MV-4-11 (cell line): Measurements from ENCODE around the gene RPL22.
A peak's percentile ranks its signal among the peaks of the same experiment; 100 is the strongest.
"Not testable (repeated sequence)": the region's sequence is repeated elsewhere in the genome, so short reads cannot be mapped to it uniquely, and the experiment has no call there.

Experiments used
- DNase-seq: peaks from one replicate; lab custom pipeline; 2025; lab: John Stamatoyannopoulos, UW

RPL22 gene

GRCh38 chr1:6233376-6233775, 34.0 kb upstream of the RPL22 start:
- DNase-seq, result no peak

GRCh38 chr1:6225651-6226050, 26.3 kb upstream of the RPL22 start:
- no peak for DNase-seq

GRCh38 chr1:6224718-6225117, 25.3 kb upstream of the RPL22 start:
- no peak for DNase-seq

DNA sequence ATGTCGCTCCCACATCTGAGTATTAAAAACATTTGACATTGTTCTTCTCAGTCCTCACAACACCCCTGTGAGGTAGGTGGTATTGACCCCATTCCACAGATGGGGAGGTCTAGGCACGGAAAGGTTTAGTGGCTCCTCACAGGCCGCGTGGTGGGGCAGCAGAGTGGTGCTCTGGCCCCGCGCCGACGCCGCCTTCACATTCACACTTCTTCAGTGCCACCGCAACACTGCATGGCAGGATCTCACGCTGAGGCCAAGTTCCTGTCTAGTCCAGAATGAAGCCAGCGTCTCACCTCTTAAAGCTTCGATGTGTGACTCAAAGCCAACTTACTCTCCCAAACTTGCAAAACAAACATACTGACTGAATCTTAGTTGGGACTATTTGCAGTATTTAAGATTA, 24.2 kb upstream of the RPL22 start:
- no peak for DNase-seq

- DNase-seq, result no peak
Observed at GRCh38 chr1:6222636-6223035, 23.2 kb upstream of the RPL22 start.

DNA sequence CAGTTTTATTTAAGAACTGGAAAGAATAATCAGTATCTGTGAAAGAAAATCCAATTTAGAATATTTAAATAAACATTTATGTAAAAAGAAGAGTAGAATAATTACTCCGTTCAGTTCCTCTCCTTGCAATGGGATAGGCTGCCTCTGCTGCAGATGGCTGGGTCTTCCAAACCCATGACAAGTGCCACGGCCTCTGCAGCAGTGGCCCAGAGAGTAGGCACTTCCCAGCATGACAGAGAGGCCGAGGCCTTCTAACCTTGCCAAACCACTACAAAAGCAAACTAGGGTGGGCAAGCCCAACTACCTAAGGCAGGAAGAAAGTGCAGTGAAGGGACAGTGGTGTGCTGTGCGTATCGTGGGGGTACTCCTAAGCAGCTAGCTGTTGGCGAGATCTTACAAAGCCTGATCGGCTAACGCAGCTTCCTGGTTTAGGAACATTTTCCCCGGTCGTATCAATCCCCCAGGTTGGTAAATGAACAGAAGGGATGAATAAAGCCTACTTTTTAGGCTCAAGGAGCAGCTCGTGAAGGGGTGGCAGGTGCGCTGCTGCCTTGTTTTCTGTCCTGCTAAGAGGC, 21.9 kb upstream of the RPL22 start:
- no peak for DNase-seq

DNA sequence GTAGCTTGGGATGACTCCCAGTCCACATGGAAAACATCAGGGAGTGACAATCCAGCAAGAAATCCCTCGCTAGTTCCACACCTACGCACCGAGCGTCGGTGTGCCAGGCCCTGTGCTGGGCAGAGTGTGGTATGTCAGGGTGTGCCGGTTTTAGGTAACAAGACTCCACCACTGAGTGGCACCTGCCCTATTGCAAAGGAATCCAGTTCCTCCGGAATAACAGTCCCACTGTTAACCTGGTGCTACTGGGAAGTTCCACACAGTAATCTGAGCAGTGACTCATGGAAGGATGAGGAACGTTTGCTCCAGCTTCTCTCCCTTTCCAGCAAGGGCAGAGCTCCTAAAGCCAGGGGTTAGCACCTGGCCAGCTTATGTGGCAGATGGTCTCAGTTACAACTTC, 20.8 kb upstream of the RPL22 start:
- DNase-seq, result no peak

GRCh38 chr1:6219641-6220040, 20.2 kb upstream of the RPL22 start:
- not testable (repeated sequence) for DNase-seq

GRCh38 chr1:6218375-6219164, 19.2 kb upstream of the RPL22 start:
- no peak for DNase-seq

DNA sequence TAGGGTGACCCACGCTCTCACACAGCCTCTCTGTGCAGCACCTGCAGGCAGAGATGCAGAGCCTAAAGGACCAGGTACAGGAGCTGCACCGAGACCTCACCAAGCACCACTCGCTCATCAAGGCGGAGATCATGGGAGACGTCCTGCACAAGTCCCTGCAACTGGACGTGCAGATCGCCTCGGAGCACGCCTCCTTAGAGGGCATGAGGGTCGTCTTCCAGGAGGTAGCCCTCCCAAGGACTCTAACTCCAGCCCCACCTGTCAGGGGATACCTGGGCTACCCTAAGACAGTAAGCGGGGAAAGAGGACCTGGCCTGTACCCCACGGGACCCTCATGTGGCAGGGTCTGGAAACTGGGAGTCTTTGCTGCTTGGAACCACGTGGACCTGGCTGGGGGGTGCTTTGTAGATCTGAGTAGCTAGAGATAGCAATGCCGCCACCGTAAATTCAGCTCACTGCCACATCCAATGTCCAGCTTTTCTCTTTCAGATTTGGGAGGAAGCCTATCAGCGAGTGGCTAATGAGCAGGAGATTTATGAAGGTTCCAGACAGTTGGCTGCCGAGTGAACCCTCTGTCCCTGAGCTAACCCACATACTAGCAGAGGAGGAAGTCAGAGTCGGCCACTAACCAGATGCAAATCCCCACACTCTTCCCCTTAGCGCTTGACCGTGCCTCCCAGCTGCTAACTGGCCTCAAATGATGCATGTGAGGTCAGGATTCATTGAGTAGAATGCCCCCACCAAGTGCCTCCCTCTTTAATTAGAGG, 13.0 kb upstream of the RPL22 start:
- peak; percentile 92 for DNase-seq

- DNase-seq, result no peak
Observed at GRCh38 chr1:6211731-6212130, 12.3 kb upstream of the RPL22 start.

- DNase-seq, result no peak
Observed at GRCh38 chr1:6210591-6211355, 11.4 kb upstream of the RPL22 start.

DNA sequence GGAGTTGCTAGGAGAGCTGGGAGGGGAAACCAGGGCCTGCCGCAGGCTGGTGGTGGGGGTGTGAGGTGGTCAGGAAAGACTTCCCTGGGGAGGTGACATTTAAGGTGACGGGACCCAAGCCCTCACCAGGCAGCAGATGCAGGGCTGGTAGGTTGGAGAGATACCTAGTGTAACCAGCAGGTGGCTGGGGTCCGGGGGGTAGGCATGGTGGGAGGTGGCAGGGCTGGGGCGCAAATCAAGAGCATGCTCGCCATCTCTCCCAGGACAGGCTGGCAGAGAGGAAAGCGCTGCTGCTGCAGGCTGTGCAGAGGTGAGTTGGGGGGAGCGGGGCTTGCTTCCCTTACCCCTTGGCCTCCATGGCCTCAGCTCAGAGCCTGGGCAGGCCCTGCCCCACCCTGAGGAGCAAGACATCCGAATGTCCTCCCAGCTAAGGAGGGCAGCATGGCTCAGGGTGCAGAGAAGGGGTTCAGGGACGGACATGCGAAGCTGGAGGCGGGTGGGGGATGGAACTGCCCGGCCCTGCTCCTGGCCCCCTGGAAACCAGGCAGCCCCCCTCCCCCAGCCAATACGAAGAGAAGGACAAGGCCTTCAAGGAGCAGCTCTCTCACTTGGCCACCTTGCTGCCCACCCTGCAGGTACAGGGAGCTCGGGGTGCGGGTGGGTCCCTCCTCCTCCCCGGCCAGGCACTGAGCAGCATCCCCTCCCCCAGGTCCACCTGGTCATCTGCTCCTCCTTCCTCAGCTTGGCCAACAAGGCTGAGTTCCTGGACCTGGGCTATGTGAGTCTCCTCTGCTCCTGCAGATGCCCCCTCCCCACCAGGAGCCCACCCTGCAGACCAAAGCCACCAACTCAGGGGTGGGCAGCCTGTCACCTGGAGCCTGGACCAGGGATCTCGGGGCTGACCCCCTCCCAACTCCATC, 10.5 kb upstream of the RPL22 start:
- DNase-seq, result no peak

DNA sequence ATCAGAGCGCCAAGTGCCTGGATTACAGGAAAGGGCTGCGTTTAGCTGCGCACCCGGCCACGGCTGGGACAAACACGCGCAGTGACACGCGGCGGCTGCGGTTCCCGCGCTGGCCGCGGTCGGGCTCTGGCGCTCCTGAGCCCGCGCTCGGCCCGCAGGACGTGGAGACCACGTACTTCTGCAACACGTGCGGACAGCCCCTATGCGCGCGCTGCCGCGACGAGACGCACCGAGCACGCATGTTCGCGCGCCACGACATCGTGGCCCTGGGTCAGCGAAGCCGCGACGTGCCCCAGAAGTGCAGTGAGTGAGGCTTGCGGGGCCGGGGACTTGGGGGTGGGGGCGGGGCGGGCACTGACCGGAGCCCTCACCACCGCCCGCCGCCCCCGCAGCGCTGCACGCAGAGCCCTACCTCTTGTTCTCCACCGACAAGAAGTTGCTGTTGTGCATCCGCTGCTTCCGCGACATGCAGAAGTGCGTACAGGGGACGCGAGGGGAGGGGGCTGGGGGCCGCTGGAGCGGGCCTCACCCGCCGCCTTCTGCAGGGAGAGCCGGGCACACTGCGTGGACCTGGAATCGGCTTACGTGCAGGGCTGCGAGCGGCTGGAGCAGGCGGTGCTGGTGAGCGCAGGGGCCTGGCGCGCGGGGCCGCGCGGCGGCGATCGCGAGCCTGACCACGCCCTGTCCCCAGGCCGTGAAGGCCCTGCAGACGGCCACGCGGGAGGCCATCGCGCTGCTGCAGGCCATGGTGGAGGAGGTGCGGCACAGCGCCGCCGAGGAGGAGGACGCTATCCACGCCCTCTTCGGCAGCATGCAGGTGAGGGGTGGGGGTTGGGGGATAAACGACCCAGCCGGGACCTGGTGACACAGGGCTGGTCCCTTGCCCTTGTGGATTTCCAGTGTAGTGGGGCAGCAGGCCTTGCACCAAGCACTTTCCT, 9.6 kb upstream of the RPL22 start:
- peak; percentile 22 for DNase-seq

DNA sequence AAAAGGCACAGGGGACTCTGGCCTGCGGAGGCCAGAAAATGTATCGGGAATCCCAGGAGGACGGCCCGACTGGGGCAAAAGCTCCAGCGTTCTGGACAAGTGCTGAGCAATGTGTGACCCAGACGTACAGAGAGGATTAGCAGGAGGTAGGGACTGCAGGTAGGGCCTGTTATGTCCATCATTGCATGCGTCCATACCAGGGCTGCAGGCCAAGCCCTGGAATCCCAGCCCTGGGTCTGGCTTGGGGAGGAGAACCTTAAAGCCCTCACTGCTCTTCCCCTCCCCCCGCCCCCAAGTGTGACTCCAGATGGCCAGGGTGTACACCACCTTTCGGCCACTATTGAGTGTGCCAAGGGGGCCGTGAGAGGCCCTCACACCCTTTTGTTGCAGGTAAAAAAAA, 8.5 kb upstream of the RPL22 start:
- DNase-seq, result no peak

- peak; percentile 14 for DNase-seq
Observed at GRCh38 chr1:6207075-6207885, 7.9 kb upstream of the RPL22 start.

- DNase-seq, result no peak
Observed at GRCh38 chr1:6206520-6206855, 7.1 kb upstream of the RPL22 start.

DNA sequence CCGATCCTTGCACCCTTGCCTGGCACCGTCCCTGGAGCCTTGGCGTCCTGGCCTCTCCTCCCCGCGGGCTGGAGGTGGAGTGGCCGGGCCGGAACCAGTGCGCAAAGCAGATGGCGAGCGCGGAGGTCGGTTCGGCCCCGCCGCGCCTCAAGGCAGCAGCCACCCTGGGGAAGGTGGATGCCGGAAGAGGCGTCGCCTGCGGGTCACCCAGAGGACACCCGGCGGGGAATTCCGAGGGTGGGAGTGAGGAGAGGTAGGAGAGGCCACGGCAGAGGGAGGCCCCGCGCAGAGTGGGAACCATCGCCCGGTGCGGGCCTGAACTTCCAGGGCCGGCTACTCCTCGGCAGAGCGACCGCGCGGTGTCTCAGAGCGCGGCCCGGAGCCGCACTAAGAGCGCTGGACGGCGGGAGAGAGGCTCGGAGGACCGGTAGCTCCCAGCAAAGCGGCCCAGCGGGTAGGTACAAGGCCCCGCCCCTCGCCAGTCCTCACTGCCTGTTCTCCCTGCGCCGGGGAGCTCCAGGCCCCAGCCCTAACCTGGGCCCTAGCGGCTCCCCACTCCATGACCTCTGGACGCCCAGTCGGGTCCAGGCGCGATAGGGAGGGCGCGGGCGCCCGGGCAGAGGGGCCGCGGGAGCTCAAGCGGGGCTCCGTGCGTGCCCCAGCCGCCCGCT, 6.6 kb upstream of the RPL22 start, which contains the start of gene RNF207:
RNF207 (plus strand) TSS at position 271 of the 671 bp plus-strand sequence. CDS start 417 bp downstream, outside the sequence.
- no peak for DNase-seq

DNA sequence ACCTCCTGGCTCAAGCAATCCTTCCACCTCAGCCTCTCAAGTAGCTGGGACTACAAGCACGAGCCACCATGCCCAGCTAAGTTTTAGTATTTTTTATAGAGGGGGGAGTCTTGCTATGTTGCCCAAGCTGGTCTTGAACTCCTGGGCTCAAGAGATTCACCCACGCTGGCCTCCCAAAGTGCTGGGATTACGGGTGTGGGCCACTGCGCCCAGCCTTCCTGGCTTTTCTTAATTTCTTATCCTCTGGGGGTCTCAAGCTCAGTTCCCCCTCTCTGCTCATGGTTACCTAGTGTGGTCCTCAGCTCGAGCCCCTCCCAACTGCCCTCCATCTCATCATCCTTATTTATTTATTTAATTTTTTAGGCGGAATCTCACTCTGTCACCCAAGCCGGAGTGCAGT, 2.9 kb upstream of the RPL22 start:
- DNase-seq, result no peak
